Endometrium (tissue), 2 donors: Measurements from ENCODE around the gene TES.
A peak's percentile ranks its signal among the peaks of the same experiment; 100 is the strongest.
"Not testable (repeated sequence)": the region's sequence is repeated elsewhere in the genome, so short reads cannot be mapped to it uniquely, and the experiment has no call there.

Experiments used
- FAIRE-seq: peaks from 2 replicates; lab custom pipeline; 2012; peaks lifted over from hg19 to GRCh38; lab: Jason Lieb, UNC
- donor health status: control.
- donor health status: control.

Gene TES

GRCh38 chr7:116244803-116245202 lies 34.5 kb downstream of the TES start:
- FAIRE-seq, result not testable (repeated sequence)

GRCh38 chr7:116246357-116246756 lies 36.0 kb downstream of the TES start:
- FAIRE-seq, result no peak

GRCh38 chr7:116249969-116250553 lies 39.7 kb downstream of the TES start:
- no peak for FAIRE-seq

- no peak for FAIRE-seq
Measured at GRCh38 chr7:116251675-116252074, 41.3 kb downstream of the TES start.

GRCh38 chr7:116252249-116252648 lies 41.9 kb downstream of the TES start:
- no peak for FAIRE-seq

GRCh38 chr7:116257156-116257555 lies 46.8 kb downstream of the TES start:
- no peak for FAIRE-seq

GRCh38 chr7:116258734-116259133 lies 48.4 kb downstream of the TES start:
- peak; percentile 97 for FAIRE-seq

- no peak for FAIRE-seq
Measured at GRCh38 chr7:116259156-116259870, 49.0 kb downstream of the TES start.

- FAIRE-seq, result no peak
Measured at GRCh38 chr7:116259871-116260440, 49.6 kb downstream of the TES start.

GRCh38 chr7:116261904-116262303 lies 51.6 kb downstream of the TES start:
- FAIRE-seq, result no peak

- FAIRE-seq, result no peak
Measured at GRCh38 chr7:116265881-116266280, 55.5 kb downstream of the TES start.

- no peak for FAIRE-seq
Measured at GRCh38 chr7:116269466-116269865, 59.1 kb downstream of the TES start.

GRCh38 chr7:116271161-116271913 lies 61.0 kb downstream of the TES start:
- FAIRE-seq, result peak; percentile 98

GRCh38 chr7:116271963-116272886 lies 61.9 kb downstream of the TES start:
- no peak for FAIRE-seq

GRCh38 chr7:116273283-116273917 lies 63.1 kb downstream of the TES start:
- FAIRE-seq, result no peak

- no peak for FAIRE-seq
Measured at GRCh38 chr7:116273918-116274301, 63.6 kb downstream of the TES start.

GRCh38 chr7:116277070-116277469 lies 66.7 kb downstream of the TES start:
- FAIRE-seq, result no peak

- FAIRE-seq, result no peak
Measured at GRCh38 chr7:116279217-116279616, 68.9 kb downstream of the TES start.

GRCh38 chr7:116280803-116281202 lies 70.5 kb downstream of the TES start:
- FAIRE-seq, result no peak

GRCh38 chr7:116283595-116284204 lies 73.4 kb downstream of the TES start:
- FAIRE-seq, result no peak

- FAIRE-seq, result no peak
Measured at GRCh38 chr7:116284390-116284789, 74.1 kb downstream of the TES start.
